HCT116 (cell line): ENCODE measurements around the gene WDR19. TPM values are rescaled to one million over a fixed set of nuclear protein-coding genes. Genes with fewer than 3 reads are reported as not detected.

Source experiments
- ATAC-seq: fragments of 200-7000 bp; cut with Tn5 transposase; 2 replicates; pipeline ENCODE4 v1.9.1; 2020; ENCODE audit warnings: mild to moderate bottlenecking, moderate library complexity
- BruUV-seq: library from RNA; stranded (reverse); fragments of 400-500 nt; replicated peaks from 2 replicates; lab custom pipeline; 2021; lab: Mats Ljungman, UMichigan
- CTCF ChIA-PET: fragments of 300-600 bp; sonication (Branson Sonifier 250); formaldehyde crosslinking; loops from one replicate; lab custom pipeline; 2021; ENCODE audit warnings: antibody characterized with exemption; lab: Charles Lee
- POLR2A ChIA-PET: fragments of 300-600, 350-600 bp; sonication (Branson Sonifier 250); formaldehyde crosslinking; loops from one replicate; lab custom pipeline; 2021; ENCODE audit warnings: antibody characterized with exemption; lab: Charles Lee
- RAD21 ChIA-PET, 2 experiments: fragments of 300-600 bp; sonication (Branson Sonifier 250); formaldehyde crosslinking; loops; one replicate each; lab custom pipeline; 2023; ENCODE audit warnings: low total read pairs in 2 of 2; ENCODE audit not compliant: uncharacterized antibody in 2 of 2, unreplicated experiment in 2 of 2, low non-redundant PET in 1 of 2; lab: Charles Lee
- DNase-seq: peaks from one replicate; pipeline ENCODE4 v3.0.0-alpha.2; 2010; ENCODE audit warnings: low read depth, low spot score
- H2AFZ ChIP-seq: fragments of 200-600 bp; shearing (Covaris generic), sonication (generic); 2 replicates; pipeline ENCODE4 v1.6.1; 2017; ENCODE audit warnings: low read depth, mixed run types, mixed read lengths, antibody characterized with exemption, low read length; ENCODE audit not compliant: poor library complexity, severe bottlenecking
- H3K27ac ChIP-seq: 2 replicates; pipeline ENCODE4 v1.5.1; 2012; ENCODE audit warnings: low read depth, low read length
- H3K27me3 ChIP-seq: fragments of 200-600 bp; sonication (generic); 2 replicates; pipeline ENCODE4 v1.6.1; 2016; ENCODE audit warnings: mixed run types, low read length, mixed read lengths; ENCODE audit not compliant: insufficient read depth
- H3K36me3 ChIP-seq, 2 experiments: fragments of 200-500 bp in 1 of 2; fragments of 200-600 bp in 1 of 2; sonication (Bioruptor generic) in 1 of 2; sonication (generic) in 1 of 2; 2 replicates each; pipeline versions ENCODE4 v1.5.1 to v1.6.1; 2014 to 2016; ENCODE audit warnings: low read length in 2 of 2, inconsistent platforms in 1 of 2, mixed read lengths in 1 of 2, mixed run types in 1 of 2; ENCODE audit not compliant: insufficient read depth in 2 of 2, control insufficient read depth in 1 of 2
- H3K4me1 ChIP-seq, 2 experiments: fragments of 200-600 bp in 1 of 2; sonication (generic) in 1 of 2; 2 replicates each; pipeline versions ENCODE4 v1.5.1 to v1.6.1; 2012 to 2017; ENCODE audit warnings: low read length in 2 of 2, inconsistent platforms in 1 of 2, mild to moderate bottlenecking in 1 of 2, mixed read lengths in 1 of 2, mixed run types in 1 of 2, moderate library complexity in 1 of 2; ENCODE audit not compliant: insufficient read depth in 2 of 2, control insufficient read depth in 1 of 2
- H3K4me2 ChIP-seq: fragments of 200-600 bp; sonication (generic); 2 replicates; pipeline ENCODE4 v1.6.1; 2017; ENCODE audit warnings: mixed run types, low read length, mixed read lengths
- H3K4me3 ChIP-seq, 2 experiments: fragments of 200-600 bp in 1 of 2; sonication (generic) in 1 of 2; replicated peaks in 1 of 2; 2 replicates each; pipeline ENCODE4 v1.5.1; 2011 to 2016; ENCODE audit warnings: low read length in 2 of 2, control low read depth in 1 of 2, low read depth in 1 of 2, mild to moderate bottlenecking in 1 of 2, mixed read lengths in 1 of 2, mixed run types in 1 of 2
- H3K79me2 ChIP-seq: fragments of 200-600 bp; sonication (generic); 2 replicates; pipeline ENCODE4 v1.6.1; 2017; ENCODE audit warnings: mild to moderate bottlenecking, mixed run types, low read length, moderate library complexity, mixed read lengths; ENCODE audit not compliant: insufficient read depth
- H3K9ac ChIP-seq: fragments of 200-600 bp; sonication (generic); 2 replicates; pipeline ENCODE4 v1.6.1; 2016; ENCODE audit warnings: low read length, mixed read lengths
- H3K9me2 ChIP-seq: fragments of 200-600 bp; sonication (generic), shearing (Covaris generic); 2 replicates; pipeline ENCODE4 v1.6.1; 2017; ENCODE audit warnings: mixed run types, mild to moderate bottlenecking, moderate library complexity; ENCODE audit not compliant: insufficient read depth
- H3K9me3 ChIP-seq, 2 experiments: fragments of 200-500 bp in 1 of 2; fragments of 200-600 bp in 1 of 2; sonication (Bioruptor generic) in 1 of 2; sonication (generic) in 1 of 2; 2 replicates each; pipeline ENCODE4 v1.6.1; 2014 to 2017; ENCODE audit warnings: low read length in 2 of 2, mixed read lengths in 2 of 2, inconsistent platforms in 1 of 2, low read depth in 1 of 2, mild to moderate bottlenecking in 1 of 2, mixed run types in 1 of 2, moderate library complexity in 1 of 2; ENCODE audit not compliant: control insufficient read depth in 1 of 2, insufficient read depth in 1 of 2
- H4K20me1 ChIP-seq: fragments of 200-600 bp; sonication (generic), shearing (Covaris generic); 2 replicates; pipeline ENCODE4 v1.6.1; 2017; ENCODE audit warnings: mixed run types, mild to moderate bottlenecking, moderate library complexity; ENCODE audit not compliant: insufficient read depth
- CEBPB ChIP-seq: IDR thresholded peaks from 2 replicates; pipeline ENCODE4 v1.6.1; 2012; ENCODE audit warnings: low read depth
- CTCF ChIP-seq, 3 experiments: fragments of 200-600 bp in 1 of 3; sonication (generic) in 1 of 3; IDR thresholded peaks in 2 of 3; conservative IDR thresholded peaks in 1 of 3; 2 replicates each; pipeline ENCODE4 v1.5.1; 2012 to 2017; ENCODE audit warnings: low read depth in 2 of 3, low read length in 2 of 3, antibody characterized with exemption in 1 of 3, borderline replicate concordance in 1 of 3, control low read depth in 1 of 3, mild to moderate bottlenecking in 1 of 3, mixed read lengths in 1 of 3, mixed run types in 1 of 3, moderate library complexity in 1 of 3; ENCODE audit not compliant: insufficient read depth in 1 of 3
- EGR1 ChIP-seq: IDR thresholded peaks from 2 replicates; pipeline ENCODE4 v1.6.1; 2012; ENCODE audit warnings: low read depth
- ELF1 ChIP-seq: IDR thresholded peaks from 2 replicates; pipeline ENCODE4 v1.6.1; 2012; ENCODE audit warnings: low read depth, borderline replicate concordance
- EZH2 ChIP-seq: fragments of 200-600 bp; sonication (generic); IDR thresholded peaks from 2 replicates; pipeline ENCODE4 v1.6.1; 2017; ENCODE audit warnings: antibody characterized with exemption, mixed run types
- FOSL1 ChIP-seq: IDR thresholded peaks from 2 replicates; pipeline ENCODE4 v1.6.1; 2012; ENCODE audit warnings: low read depth
- JUND ChIP-seq: IDR thresholded peaks from 2 replicates; pipeline ENCODE4 v1.6.1; 2012
- MAX ChIP-seq: IDR thresholded peaks from 2 replicates; pipeline ENCODE4 v1.6.1; 2012
- POLR2A ChIP-seq: IDR thresholded peaks from 2 replicates; pipeline ENCODE4 v1.7.0; 2011; ENCODE audit warnings: borderline replicate concordance; ENCODE audit not compliant: insufficient read depth, insufficient read length; ENCODE audit errors: extremely low read depth
- POLR2AphosphoS5 ChIP-seq: IDR thresholded peaks from 2 replicates; pipeline ENCODE4 v1.6.1; 2011; ENCODE audit warnings: mild to moderate bottlenecking, low read depth, low read length, moderate library complexity
- SIN3A ChIP-seq: IDR thresholded peaks from 2 replicates; pipeline ENCODE4 v1.6.1; 2012; ENCODE audit warnings: low read depth
- SP1 ChIP-seq: IDR thresholded peaks from 2 replicates; pipeline ENCODE4 v1.6.1; 2012; ENCODE audit warnings: low read depth
- SRF ChIP-seq: IDR thresholded peaks from 2 replicates; pipeline ENCODE4 v1.6.1; 2012; ENCODE audit warnings: low read depth
- TCF7L2 ChIP-seq: IDR thresholded peaks from 2 replicates; pipeline ENCODE4 v1.7.0; 2011; ENCODE audit warnings: borderline replicate concordance, inconsistent platforms; ENCODE audit not compliant: insufficient read depth, insufficient read length; ENCODE audit errors: extremely low read depth
- YY1 ChIP-seq: IDR thresholded peaks from 2 replicates; pipeline ENCODE4 v1.6.1; 2011; ENCODE audit warnings: low read length, low read depth, moderate library complexity, mild to moderate bottlenecking; ENCODE audit not compliant: insufficient replicate concordance; ENCODE audit errors: extremely low read depth
- ZFX ChIP-seq: fragments of 450-650 bp; IDR thresholded peaks from 2 replicates; pipeline ENCODE4 v1.6.1; 2017
- ZNF274 ChIP-seq: fragments of 200-500 bp; sonication (Bioruptor generic); IDR thresholded peaks from 2 replicates; pipeline ENCODE4 v1.6.1; 2014; ENCODE audit warnings: mild to moderate bottlenecking, low read depth, low read length, inconsistent platforms
- intact Hi-C: fragments of 100-400 bp; cut with micrococcal nuclease; formaldehyde crosslinking; loops from 2 replicates; pipeline ENCODE4 v1.10.0; 2022
- total RNA-seq: library from RNA; stranded (reverse); gene quantifications from one replicate; pipeline ENCODE4 v1.2.1, GENCODE V29; 2021; ENCODE audit not compliant: unreplicated experiment
- TF ChIP-seq, protein P1 (sequence below): IDR thresholded peaks from 2 replicates; pipeline ENCODE4 v1.6.1; 2011; ENCODE audit warnings: mild to moderate bottlenecking, low read length, moderate library complexity; ENCODE audit not compliant: insufficient replicate concordance; ENCODE audit errors: extremely low read depth
- TF ChIP-seq, protein P2 (sequence below): IDR thresholded peaks from 2 replicates; pipeline ENCODE4 v1.6.1; 2012; ENCODE audit warnings: low read depth

The WDR19 gene
- total RNA-seq, 1 experiment from 2014 or later: 18.8 TPM

- no TSS peak for BruUV-seq
- intact Hi-C loops: no loop called here
- TF ChIP-seq SP1: no peak
- TF ChIP-seq TCF7L2: no peak
- TF ChIP-seq SRF: no peak
- no peak for TF ChIP-seq SIN3A
- no peak for TF ChIP-seq ZNF274
- no peak for TF ChIP-seq ELF1
- TF ChIP-seq, protein P1, sequence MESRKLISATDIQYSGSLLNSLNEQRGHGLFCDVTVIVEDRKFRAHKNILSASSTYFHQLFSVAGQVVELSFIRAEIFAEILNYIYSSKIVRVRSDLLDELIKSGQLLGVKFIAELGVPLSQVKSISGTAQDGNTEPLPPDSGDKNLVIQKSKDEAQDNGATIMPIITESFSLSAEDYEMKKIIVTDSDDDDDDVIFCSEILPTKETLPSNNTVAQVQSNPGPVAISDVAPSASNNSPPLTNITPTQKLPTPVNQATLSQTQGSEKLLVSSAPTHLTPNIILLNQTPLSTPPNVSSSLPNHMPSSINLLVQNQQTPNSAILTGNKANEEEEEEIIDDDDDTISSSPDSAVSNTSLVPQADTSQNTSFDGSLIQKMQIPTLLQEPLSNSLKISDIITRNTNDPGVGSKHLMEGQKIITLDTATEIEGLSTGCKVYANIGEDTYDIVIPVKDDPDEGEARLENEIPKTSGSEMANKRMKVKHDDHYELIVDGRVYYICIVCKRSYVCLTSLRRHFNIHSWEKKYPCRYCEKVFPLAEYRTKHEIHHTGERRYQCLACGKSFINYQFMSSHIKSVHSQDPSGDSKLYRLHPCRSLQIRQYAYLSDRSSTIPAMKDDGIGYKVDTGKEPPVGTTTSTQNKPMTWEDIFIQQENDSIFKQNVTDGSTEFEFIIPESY: no peak
- TF ChIP-seq FOSL1: no peak
- TF ChIP-seq EGR1: no peak
- no peak for TF ChIP-seq CEBPB
- no peak for TF ChIP-seq CTCF (IDR thresholded peaks at IDR 0.05 in 2 of 3, conservative IDR thresholded peaks at IDR 0.05 in 1 of 3; ENCODE audit: borderline replicate concordance in 1 of 3, insufficient read depth in 1 of 3, low read depth in 2 of 3, low read length in 2 of 3)
- TF ChIP-seq POLR2A: no peak
- TF ChIP-seq EZH2: no peak
- TF ChIP-seq ZFX: no peak
- no peak for TF ChIP-seq JUND
- TF ChIP-seq, protein P2, sequence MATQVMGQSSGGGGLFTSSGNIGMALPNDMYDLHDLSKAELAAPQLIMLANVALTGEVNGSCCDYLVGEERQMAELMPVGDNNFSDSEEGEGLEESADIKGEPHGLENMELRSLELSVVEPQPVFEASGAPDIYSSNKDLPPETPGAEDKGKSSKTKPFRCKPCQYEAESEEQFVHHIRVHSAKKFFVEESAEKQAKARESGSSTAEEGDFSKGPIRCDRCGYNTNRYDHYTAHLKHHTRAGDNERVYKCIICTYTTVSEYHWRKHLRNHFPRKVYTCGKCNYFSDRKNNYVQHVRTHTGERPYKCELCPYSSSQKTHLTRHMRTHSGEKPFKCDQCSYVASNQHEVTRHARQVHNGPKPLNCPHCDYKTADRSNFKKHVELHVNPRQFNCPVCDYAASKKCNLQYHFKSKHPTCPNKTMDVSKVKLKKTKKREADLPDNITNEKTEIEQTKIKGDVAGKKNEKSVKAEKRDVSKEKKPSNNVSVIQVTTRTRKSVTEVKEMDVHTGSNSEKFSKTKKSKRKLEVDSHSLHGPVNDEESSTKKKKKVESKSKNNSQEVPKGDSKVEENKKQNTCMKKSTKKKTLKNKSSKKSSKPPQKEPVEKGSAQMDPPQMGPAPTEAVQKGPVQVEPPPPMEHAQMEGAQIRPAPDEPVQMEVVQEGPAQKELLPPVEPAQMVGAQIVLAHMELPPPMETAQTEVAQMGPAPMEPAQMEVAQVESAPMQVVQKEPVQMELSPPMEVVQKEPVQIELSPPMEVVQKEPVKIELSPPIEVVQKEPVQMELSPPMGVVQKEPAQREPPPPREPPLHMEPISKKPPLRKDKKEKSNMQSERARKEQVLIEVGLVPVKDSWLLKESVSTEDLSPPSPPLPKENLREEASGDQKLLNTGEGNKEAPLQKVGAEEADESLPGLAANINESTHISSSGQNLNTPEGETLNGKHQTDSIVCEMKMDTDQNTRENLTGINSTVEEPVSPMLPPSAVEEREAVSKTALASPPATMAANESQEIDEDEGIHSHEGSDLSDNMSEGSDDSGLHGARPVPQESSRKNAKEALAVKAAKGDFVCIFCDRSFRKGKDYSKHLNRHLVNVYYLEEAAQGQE: no peak
- no peak for TF ChIP-seq POLR2AphosphoS5
- TF ChIP-seq MAX: no peak
- no peak for TF ChIP-seq YY1
- TF ChIP-seq, all 23 proteins: peak for 0
- Histone ChIP-seq H3K9me3 (no peaks in the 10 kb centered on the region), H3K9ac (no peak overlapping the region), H3K27ac (no peak overlapping the region), H3K79me2 (no peaks in the 10 kb centered on the region; the same call in 1 of the 2 replicates), H3K4me2 (no peak overlapping the region), H3K27me3 (no peaks in the 10 kb centered on the region), H3K4me1 (no peaks in the 10 kb centered on the region), H3K4me3 (no peak overlapping the region), H4K20me1 (no peaks in the 10 kb centered on the region), H3K9me2 (no peaks in the 10 kb centered on the region), H3K36me3 (no peaks in the 10 kb centered on the region), H2AFZ (no peak overlapping the region)
- ATAC-seq: no peak
- RAD21 ChIA-PET: no interaction called here
- POLR2A ChIA-PET: no interaction called here
- no peak for DNase-seq
- CTCF ChIA-PET: no interaction called here
These were observed 49.8 kb downstream of the WDR19 start for GRCh38 chr4:39232100-39232499.
